GM18873 (cell line): ENCODE results near the gene DMD.

Experiments
- ATAC-seq: cut with Tn5 transposase; IDR thresholded peaks from one replicate; pipeline ENCODE4 v1.9.1; 2021; ENCODE audit warnings: mild to moderate bottlenecking, moderate library complexity, moderate number of reproducible peaks; ENCODE audit not compliant: unreplicated experiment, low FRiP score

The DMD gene

DNA sequence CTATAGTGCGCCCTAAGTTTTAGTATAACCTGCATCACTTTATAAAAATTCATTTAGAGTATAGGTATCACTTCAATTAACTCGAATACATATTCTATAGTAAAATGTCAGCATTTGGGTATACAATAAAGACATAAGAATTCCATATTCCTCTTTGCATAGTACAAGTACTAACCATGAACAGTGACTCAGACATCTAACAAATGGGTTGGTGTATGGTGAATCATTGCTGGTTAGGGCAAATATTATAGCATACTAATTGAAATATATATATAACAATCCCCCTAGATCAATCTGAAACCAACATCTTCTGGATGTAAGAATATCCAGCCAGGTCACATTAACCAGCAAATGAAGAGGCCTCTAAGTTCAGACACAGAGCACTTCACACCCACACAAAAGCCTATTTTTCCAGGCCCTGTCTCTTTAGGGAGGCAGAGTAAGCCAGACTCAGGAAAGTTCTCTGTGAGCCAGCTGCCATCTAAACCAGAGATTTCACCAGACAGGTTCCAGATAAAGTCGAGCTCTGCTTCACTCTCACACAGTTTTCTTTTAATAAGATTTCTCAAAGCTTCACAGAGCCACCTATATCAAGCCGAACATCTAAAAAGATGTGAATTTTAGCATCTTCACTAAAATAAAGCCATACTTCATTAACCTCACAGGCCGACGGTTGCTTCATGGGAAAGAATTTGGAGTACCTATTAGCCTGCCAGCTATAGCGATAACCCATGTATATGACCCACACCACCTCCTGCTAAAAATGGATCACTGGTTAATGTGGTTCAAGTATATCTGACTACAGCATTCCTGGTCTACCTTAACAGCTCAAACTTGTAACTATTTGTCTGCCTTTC lies 1939.5 kb downstream of the DMD start:
- no peak for ATAC-seq

DNA sequence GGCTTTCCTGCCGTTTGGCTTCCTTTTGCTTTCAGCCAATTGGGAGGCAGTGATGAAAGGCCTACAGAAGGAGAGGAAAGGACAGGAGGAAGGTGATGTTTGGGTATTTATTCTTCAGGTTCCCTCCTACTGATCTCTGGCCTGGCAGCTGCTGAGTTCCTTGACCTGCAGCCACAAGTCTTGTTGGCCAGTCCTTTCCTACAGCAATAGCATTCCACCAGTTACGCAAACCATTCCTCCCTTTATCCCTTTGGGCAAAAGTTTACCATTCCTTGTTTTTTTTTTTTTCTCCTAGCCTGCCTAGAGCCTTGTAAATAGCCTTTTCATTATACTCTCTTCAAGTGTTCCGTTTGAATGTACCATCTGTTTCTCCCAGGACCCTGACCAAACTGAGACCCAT lies 1941.4 kb downstream of the DMD start:
- no peak for ATAC-seq

DNA sequence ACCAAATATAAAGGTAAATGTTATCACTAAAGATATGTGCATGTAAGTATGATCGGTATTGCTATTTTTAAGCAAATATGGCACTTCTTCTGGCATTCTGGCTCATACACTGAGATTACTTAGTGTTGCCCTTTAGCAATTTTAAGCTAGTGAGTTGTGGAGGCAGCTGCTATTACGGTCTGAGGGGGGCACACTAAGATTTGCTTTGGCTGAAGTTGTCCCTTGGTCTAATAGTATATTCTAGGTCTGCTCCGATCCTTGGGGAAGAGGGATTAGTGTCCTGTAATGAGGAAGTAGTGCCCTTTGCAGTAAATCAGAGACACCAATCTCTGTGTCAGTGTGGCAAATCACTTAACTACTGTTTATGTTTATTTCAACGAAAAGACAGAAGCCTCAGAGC lies 1943.0 kb downstream of the DMD start:
- ATAC-seq, result no peak

DNA sequence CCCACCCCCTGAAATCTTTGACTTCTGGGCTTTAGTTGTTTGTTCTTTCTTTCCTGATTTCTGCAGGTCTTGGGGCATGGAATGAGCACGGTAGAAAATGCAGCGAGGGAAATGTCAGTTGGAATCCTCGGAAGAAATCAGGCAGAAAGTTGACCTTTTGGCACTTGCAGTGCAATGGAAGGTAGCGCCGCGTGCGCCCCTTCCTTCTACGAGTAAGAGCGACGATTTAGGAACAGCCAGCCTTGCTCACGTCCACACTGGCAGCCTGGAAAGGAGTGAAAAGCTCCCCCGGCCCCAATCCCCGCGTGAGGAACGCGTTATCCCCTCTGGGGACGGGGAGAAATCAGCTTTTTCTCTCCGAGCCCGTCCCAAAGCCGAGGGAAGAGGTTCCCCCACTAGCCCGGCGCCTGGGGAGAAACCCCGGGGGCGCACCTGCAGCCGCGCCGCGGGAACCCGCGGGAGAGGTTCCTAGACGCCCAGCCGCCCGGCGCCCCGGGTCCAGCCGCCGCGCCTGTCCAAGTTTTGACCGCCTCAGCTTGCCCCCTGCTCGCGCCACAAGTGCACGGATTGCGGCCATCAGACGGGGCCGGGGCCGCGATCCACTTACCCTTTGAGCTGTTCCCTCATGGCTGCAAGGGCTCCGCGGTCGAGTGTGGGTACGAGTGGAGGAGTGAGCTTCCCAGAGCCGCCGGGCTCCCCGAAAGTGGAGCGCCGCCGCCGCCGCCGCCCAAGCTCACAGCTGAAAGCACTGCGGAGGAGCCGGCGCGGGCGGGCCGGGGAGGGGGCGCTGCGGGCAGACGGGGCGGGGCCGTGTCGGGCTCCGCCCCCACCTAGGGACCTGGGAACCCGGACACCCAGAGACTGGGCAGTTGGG lies 1944.9 kb downstream of the DMD start:
- peak; percentile 76 for ATAC-seq

DNA sequence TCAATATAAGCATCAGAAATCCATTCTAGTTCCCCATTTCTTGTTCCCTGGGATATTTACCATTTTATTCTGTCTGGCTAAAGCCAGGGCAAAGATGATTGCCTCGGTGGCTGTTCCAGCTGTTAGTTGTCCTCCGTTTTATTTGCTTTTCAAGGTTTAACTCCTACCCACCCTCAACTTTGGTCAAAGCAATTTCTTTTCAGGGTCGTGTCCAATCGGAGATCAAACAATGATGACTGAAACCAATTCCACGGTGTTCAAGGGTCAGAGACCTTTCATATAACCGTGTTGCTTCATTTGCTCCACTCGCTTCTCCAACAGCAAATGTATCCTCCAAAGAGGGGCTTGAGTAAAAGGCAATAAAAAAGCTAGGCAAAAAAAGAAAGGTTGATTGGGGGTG lies 1946.0 kb downstream of the DMD start:
- no peak for ATAC-seq

DNA sequence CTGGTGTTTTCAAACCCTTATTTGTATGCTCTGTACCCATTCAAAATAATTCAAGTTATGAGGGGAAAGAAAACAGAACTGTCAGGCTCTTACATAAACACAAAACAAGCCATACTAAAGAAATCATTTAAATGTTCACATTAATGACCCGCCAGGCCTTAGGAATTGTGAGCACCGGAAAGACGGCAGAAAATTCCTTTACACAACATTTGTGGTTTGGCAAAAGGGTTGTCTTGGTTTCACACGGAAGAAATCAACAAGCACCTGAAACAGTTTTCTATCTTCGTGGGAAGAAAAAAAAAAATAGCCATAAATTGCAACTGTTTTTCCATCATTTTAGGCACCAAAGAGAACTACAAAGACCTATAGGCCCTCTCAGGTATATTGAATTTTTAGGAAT lies 1951.0 kb downstream of the DMD start:
- no peak for ATAC-seq

DNA sequence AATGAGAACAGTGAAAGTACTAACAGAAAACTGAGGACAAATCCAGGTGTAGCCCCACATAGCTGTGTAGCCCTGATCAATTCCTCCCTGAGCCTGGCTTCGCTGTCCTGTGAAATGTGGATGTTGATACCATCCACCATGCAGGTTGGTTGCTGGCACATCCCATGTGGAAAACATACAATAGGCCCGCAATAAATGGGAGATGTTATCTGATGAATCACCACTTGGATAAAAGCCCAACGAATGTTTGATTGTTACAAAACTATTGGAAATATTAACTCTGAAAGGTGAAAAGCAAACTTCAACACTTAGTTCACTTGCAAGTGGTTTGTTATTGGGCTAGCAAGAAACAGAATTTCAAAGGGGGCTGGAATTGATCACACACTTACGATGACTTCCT lies 1953.2 kb downstream of the DMD start:
- ATAC-seq, result no peak

DNA sequence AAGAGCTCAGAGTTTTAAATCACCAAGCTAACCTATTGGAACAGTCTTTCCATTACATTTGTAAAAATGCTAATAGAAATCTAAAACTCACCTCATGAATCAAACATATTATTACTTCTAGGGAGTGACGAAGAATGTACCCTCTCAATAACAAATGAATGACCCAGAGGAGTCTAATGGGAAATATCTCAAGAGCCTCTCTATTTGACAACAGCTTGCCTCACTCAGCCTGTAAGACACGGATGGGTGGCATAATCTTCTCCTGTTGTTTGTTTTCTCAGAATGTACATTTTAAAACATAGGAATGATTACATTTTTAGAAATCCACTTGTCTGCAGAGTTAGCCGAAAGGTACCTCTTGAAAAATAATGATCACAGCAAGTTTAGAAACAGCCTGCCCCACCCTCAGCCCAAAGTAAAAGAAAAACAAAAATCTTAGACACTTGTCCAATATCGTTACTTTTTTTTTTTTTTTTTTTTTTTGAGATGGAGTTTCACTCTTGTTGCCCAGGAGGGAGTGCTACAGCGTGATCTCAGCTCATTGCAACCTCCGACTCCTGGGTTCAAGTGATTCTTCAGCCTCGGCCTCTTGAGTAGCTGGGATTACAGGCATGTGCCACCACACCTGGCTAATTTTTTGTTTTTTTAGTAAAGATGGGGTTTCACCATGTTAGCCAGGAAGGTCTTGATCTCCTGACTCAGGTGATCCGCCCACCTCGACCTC lies 1955.9 kb downstream of the DMD start:
- no peak for ATAC-seq

DNA sequence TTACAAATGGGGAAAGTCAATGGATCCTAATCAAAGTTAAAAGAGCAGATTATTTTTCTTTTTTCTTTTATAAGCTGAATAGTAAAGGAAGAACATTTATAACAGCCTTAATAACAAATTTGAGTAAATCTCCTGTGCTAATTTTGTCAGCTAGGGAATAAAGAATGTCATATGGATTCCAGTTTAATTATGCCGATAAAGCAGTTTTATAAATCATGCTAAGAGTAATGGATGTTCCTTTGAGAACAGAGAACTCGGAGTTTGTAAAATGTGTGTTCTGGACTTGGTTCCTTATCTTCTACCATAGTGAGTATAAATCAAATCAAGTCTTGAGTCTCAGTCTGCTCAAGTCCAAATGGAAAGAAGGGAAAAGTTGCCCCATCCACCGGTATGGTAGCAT lies 1959.2 kb downstream of the DMD start:
- ATAC-seq, result no peak

DNA sequence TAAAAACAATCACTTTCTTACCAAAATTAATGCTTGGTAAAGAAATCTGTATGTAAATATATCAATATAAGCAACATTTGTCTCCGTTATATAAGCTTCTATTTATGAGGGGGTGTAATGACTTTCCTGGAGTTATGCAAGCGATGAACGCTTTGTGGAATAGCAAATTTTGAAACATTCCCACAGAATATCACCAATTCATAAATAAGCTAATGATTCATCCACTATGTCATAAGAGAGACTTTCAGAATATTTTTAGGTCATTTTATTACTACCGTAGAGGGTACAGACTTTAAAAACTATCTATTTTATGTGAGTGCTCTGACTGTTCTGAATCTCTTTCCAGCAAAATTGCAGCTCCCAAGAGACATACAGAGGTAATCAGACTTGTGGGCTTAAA lies 1960.0 kb downstream of the DMD start:
- ATAC-seq, result no peak

DNA sequence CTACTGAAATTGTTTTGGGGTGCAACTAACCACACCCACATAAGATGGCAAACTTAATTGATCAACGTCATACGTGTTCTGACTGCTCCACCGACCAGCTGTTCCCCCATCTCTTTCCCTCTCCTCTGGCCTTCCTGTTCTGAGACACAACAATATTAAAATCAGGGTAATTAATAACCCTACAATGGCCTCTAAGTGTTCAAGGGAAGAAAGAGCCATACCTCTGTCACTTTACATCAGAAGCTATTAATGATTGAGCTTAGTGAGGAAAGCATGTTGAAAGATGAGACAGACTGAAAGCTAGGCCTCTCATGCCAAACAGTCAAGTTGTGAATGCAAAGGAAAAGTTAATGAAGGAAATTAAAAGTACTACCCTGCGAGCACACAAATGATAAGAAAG lies 1965.6 kb downstream of the DMD start:
- ATAC-seq, result peak; percentile 97

DNA sequence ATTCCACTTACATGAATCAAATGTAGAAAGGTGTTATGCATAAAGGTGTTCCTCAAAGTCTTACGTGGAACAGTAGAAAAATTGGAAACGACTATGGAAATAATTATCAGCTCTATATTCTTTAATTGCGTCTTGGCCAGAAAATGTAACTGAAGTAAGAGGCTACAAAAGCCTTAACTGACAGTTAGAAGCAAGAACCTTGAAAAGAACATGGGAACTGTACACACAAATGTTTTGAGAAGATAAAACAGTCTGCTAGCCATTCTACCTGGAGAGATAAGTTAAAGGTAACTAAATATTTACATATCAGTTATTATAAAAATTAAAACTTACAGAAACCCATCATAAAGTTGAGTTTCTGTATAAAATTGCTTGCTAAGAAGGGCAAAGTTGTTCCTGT lies 1967.5 kb downstream of the DMD start:
- no peak for ATAC-seq

DNA sequence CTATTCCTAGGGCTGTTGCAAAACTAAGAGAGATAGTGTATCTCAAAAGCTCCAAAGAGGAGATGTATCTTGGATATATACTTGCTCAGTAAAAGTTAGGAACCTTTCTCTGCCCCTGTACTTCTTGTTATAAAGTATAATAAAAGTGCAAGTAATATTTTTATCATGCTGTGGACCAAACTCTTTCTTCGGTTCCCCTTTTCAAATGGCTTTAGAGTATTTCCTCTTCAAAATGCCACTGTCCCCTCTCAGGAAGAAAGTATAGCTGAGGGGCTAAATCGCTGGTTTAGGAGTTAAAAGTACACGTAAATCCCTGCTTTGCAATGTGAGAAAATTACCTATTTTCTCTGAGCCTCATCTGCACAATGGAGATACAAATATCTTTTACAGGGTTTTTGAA lies 1970.4 kb downstream of the DMD start:
- ATAC-seq, result no peak

DNA sequence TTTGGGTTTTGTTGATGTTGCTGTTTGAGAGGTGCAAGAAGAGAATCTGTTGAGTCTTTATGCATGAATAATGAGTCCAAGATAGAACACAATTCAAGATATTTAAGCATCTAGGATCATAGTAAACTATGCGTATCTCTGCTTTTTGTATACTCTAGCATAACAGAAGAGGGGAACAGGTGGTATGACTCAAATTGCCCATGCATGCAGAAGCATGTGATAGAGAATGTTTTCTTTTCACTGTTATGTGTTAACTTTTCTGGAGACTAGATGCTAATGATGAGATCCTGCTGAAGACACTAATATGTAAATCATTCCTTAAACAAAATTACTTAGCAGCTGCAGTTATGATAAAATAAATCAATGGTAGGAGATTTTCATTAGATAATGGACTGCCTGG lies 1974.2 kb downstream of the DMD start:
- peak; percentile 67 for ATAC-seq

DNA sequence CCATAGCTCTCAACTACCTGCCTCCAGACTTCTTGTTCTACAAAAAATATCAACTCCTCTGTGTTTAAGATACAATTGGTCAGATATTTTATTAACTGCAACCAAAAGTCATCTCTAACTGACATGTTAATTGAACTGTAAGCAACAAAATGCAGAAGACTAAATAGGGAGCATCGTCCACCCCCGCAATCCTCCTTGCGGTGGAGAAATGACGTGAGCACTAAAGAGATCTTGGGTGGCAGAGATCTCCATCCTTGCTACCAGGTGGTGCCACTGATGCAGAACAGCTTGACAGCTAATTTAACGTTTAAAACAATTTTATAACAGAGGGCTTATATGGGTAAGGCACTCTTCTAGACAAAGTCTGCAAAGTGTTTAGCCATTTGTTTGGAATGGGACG lies 1975.1 kb downstream of the DMD start:
- no peak for ATAC-seq

DNA sequence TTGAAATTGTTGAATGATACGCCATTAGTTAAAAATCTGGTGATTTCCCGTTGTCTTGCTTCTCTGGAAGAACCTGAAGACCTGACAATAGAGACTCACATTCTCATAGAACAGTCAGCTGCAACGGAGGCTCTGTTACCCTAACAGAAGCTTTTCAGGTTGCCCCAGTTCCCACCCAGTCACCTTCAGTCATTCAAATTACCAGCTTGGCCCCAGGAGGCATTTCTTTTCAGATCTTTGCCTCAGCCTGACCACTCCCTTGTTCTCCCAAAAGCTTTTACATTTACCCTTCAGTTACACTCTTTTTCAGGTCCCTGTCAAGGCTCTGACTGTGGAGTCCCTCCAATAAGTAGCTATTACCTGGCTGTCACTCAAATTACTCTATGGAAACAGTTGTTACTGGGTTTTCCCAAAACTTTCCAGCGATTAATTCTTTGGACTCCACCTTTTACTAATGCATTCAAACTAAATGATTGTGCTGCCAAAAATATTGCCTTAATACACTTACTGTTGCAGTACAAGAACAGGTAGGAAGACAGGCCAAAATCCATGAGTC lies 1977.3 kb downstream of the DMD start:
- no peak for ATAC-seq

DNA sequence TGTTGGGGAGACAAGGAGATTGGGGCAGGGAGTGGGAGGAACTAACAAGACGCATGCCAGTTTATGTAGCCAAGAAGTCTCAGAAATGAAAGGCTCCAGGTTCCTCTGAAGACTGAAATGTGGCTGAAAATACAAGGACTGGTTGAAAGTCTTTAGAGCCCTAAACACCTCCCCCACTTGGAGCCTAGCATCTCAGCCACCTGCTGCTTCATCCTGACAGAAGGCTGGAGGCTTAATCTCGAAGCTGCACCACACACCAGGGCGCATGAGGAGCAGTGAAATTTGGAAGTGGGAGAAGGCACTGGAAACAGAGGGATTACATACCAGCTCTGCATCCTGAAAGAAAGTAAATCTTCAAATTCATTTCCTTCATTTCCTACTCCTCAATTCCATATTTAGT lies 1978.8 kb downstream of the DMD start:
- no peak for ATAC-seq

DNA sequence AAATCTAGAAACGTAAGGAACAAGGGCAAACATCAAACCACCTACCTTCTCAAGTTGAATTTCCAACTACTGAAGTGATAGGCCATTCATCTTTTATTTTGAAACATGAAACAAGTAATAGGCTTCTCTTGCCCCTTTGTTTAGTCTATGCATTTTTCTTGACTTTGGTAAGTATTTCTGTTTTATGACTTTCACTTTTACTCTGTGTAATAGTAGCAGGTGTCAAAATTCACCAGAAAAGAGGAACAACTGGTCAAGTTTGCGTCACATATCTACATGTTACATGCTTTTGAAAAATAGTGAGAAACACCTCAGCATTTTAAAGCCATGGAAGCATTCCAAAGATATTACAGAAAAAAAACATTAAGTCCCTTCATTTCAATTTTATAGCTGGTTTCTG lies 1982.4 kb downstream of the DMD start:
- ATAC-seq, result peak; percentile 91

DNA sequence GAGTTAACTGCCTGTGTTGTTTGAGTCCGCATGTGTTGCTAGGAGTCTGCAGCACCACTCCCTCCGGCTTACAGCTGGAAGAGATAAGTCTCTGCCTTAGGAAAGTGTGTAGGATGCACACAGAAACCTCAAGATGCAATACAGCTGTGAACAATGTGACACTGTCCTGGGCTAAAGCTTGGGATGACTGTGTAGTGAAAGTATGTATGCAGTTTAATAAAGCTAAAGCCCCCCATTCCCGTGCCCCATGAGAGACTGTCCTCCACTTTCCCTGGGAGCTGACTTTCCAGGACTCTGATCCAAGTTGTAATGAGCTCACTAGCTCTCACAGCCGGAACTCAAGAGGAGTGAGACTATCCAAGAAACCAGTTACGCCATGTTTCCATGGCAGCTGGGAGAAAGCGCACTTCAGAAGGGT lies 1982.9 kb downstream of the DMD start:
- ATAC-seq, result no peak

DNA sequence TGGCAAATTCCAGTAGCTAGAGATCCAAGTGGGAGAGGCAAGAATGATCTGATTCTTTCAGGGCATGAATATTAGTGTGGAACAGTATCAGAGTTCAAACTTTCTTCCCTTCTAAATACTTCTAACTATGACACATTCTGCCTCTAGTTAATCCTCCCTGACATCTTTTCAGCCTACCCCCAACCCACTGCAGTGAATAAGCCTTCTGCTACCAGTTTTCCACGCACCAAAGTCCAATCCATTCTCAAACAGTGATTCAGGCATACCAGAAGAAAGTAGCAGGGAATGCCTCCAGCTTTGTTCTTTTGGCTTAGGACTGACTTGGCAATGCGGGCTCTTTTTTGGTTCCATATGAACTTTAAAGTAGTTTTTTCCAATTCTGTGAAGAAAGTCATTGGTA lies 1984.1 kb downstream of the DMD start:
- no peak for ATAC-seq

DNA sequence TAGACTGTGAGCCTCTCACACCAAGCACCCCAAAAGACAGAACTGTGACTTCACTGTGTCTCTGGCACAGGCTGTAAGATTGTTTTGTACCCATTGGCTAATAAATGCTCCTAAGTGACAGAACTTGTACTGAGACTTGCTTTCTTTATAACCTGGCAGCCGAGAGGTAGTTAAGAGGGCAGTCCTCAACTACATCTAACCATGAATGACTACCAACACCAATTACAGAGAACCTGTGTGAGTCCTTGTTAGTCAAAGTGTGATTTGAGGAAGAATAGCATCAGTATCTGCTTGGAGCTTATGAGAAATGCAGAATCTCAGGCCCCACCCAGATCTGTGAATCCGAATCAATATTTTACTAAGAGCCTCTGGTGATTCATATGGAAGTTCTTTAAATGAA lies 1985.5 kb downstream of the DMD start:
- no peak for ATAC-seq
